Activated B cell treated with CpG ODN at 0.5 μM for 24 hours (primary cell): ENCODE results near the gene ZNF646. TPM values are rescaled to one million over a fixed set of nuclear protein-coding genes. Genes with fewer than 3 reads are reported as not detected.

ENCODE experiments used
- ATAC-seq: fragments of 200-7000 bp; cut with Tn5 transposase; one replicate; pipeline ENCODE4 v1.10.0; 2021; ENCODE audit warnings: low read depth, mild to moderate bottlenecking, moderate library complexity
- CTCF ChIA-PET: fragments of 350-600 bp; sonication (Branson Sonifier 250); formaldehyde crosslinking; loops from one replicate; lab custom pipeline; 2021; ENCODE audit warnings: antibody characterized with exemption; lab: Charles Lee
- POLR2A ChIA-PET: fragments of 350-600 bp; sonication (Branson Sonifier 250); formaldehyde crosslinking; loops from one replicate; lab custom pipeline; 2021; ENCODE audit warnings: antibody characterized with exemption; lab: Charles Lee
- DNase-seq: peaks from one replicate; pipeline ENCODE4 v3.0.0; 2022
- H3K27ac Mint-ChIP-seq: one replicate; pipeline ENCODE4 v1.8.0; 2020; ENCODE audit warnings: mixed read lengths
- H3K27me3 Mint-ChIP-seq: one replicate; pipeline ENCODE4 v1.8.0; 2021; ENCODE audit warnings: mixed read lengths
- H3K36me3 Mint-ChIP-seq: one replicate; pipeline ENCODE4 v1.8.0; 2021; ENCODE audit warnings: low read depth, mixed read lengths
- H3K4me1 Mint-ChIP-seq: one replicate; pipeline ENCODE4 v1.8.0; 2021; ENCODE audit warnings: mixed read lengths
- H3K4me3 Mint-ChIP-seq: one replicate; pipeline ENCODE4 v1.8.0; 2020; ENCODE audit warnings: mild to moderate bottlenecking, mixed read lengths
- H3K9me3 Mint-ChIP-seq: one replicate; pipeline ENCODE4 v1.8.0; 2020; ENCODE audit warnings: mixed read lengths
- intact Hi-C: fragments of 100-400 bp; cut with micrococcal nuclease; formaldehyde crosslinking; loops from one replicate; pipeline ENCODE4 v1.15.1; 2024
- total RNA-seq: library from RNA; stranded (reverse); gene quantifications from 2 replicates; pipeline ENCODE4 v1.2.3, GENCODE V29; 2022
- TF ChIP-seq, protein P1 (sequence below): fragments of 200-600 bp; IDR thresholded peaks from one replicate; pipeline ENCODE4 v1.8.0; 2022; ENCODE audit warnings: antibody characterized with exemption, mild to moderate bottlenecking

ZNF646 gene
- total RNA-seq, 1 donor from 2014 or later: 32.5 TPM

DNA sequence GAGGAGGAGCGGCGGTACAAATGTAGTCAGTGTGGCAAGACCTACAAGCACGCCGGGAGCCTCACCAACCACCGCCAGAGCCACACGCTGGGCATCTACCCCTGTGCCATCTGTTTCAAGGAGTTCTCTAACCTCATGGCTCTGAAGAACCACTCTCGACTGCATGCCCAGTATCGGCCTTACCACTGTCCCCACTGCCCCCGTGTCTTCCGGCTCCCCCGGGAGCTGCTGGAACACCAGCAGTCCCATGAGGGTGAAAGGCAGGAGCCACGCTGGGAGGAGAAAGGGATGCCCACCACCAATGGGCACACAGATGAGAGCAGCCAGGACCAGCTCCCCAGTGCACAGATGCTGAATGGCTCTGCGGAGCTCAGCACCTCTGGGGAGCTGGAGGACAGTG, 2.8 kb downstream of the ZNF646 start:
- peaks cover 32% of the 10 kb centered on the region for H3K4me1 Mint-ChIP-seq
- no peak overlapping the region for H3K27ac Mint-ChIP-seq
- CTCF ChIA-PET: no interaction called here
- no peak overlapping the region for H3K4me3 Mint-ChIP-seq
- H3K9me3 Mint-ChIP-seq: no peaks in the 10 kb centered on the region
- H3K27me3 Mint-ChIP-seq: no peaks in the 10 kb centered on the region
- peaks cover 77% of the 10 kb centered on the region for H3K36me3 Mint-ChIP-seq
- intact Hi-C loops: no loop called here
- POLR2A ChIA-PET: no interaction called here
- DNase-seq (no peak), ATAC-seq (no peak)
- TF ChIP-seq, protein P1, sequence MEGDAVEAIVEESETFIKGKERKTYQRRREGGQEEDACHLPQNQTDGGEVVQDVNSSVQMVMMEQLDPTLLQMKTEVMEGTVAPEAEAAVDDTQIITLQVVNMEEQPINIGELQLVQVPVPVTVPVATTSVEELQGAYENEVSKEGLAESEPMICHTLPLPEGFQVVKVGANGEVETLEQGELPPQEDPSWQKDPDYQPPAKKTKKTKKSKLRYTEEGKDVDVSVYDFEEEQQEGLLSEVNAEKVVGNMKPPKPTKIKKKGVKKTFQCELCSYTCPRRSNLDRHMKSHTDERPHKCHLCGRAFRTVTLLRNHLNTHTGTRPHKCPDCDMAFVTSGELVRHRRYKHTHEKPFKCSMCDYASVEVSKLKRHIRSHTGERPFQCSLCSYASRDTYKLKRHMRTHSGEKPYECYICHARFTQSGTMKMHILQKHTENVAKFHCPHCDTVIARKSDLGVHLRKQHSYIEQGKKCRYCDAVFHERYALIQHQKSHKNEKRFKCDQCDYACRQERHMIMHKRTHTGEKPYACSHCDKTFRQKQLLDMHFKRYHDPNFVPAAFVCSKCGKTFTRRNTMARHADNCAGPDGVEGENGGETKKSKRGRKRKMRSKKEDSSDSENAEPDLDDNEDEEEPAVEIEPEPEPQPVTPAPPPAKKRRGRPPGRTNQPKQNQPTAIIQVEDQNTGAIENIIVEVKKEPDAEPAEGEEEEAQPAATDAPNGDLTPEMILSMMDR: no peak

GRCh38 chr16:31077592-31078396, 3.6 kb downstream of the ZNF646 start:
- Mint-ChIP-seq H3K4me3 (no peak overlapping the region), H3K27me3 (no peaks in the 10 kb centered on the region), H3K9me3 (no peaks in the 10 kb centered on the region), H3K36me3 (peaks cover 78% of the 10 kb centered on the region), H3K4me1 (peaks cover 27% of the 10 kb centered on the region), H3K27ac (no peak overlapping the region)
- POLR2A ChIA-PET: no interaction called here
- CTCF ChIA-PET: no interaction called here
- TF ChIP-seq, protein P1: no peak
- no peak for DNase-seq
- no peak for ATAC-seq
- intact Hi-C loops: no loop called here

DNA sequence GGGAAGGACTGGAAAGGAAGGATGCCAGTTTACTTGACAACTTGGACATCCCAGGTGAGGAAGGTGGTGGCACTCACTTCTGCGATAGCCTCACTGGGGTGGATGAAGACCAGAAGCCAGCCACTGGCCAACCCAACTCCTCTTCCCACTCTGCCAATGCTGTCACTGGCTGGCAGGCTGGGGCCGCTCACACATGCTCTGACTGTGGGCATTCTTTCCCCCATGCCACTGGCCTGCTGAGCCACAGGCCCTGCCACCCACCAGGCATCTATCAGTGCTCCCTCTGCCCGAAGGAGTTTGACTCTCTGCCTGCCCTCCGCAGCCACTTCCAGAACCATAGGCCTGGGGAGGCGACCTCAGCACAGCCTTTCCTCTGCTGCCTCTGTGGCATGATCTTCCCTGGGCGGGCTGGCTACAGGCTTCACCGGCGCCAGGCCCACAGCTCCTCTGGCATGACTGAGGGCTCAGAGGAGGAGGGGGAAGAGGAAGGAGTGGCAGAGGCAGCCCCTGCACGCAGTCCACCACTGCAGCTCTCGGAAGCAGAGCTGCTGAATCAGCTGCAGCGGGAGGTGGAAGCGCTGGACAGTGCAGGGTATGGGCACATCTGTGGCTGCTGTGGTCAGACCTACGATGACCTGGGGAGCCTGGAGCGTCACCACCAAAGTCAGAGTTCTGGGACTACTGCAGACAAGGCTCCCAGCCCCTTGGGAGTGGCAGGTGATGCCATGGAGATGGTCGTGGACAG, 4.5 kb downstream of the ZNF646 start:
- H3K27ac Mint-ChIP-seq: no peak overlapping the region
- CTCF ChIA-PET: no interaction called here
- DNase-seq (no peak), ATAC-seq (no peak)
- H3K27me3 Mint-ChIP-seq: no peaks in the 10 kb centered on the region
- TF ChIP-seq, protein P1: no peak
- H3K4me3 Mint-ChIP-seq: no peak overlapping the region
- H3K9me3 Mint-ChIP-seq: no peaks in the 10 kb centered on the region
- peaks cover 29% of the 10 kb centered on the region for H3K4me1 Mint-ChIP-seq
- peaks cover 82% of the 10 kb centered on the region for H3K36me3 Mint-ChIP-seq
- POLR2A ChIA-PET: no interaction called here
- intact Hi-C loops: no loop called here

GRCh38 chr16:31079342-31079944, 5.2 kb downstream of the ZNF646 start:
- H3K9me3 Mint-ChIP-seq: no peaks in the 10 kb centered on the region
- TF ChIP-seq, protein P1: no peak
- intact Hi-C loops: no loop called here
- H3K27ac Mint-ChIP-seq: no peak overlapping the region
- H3K36me3 Mint-ChIP-seq: peaks cover 77% of the 10 kb centered on the region
- CTCF ChIA-PET: no interaction called here
- DNase-seq: no peak
- no peak for ATAC-seq
- no peak overlapping the region for H3K4me3 Mint-ChIP-seq
- POLR2A ChIA-PET: interaction anchor here (1.3 kb wide), 1 partner anchor 63 kb away, joined by 3 read pairs; no protein-coding TSS in a partner anchor
- peaks cover 29% of the 10 kb centered on the region for H3K4me1 Mint-ChIP-seq
- no peaks in the 10 kb centered on the region for H3K27me3 Mint-ChIP-seq
